ENCODE results near the gene PHF14. TPM values are rescaled to one million over a fixed set of nuclear protein-coding genes. Genes with fewer than 3 reads are reported as not detected.

PHF14 gene
- total RNA-seq, 1 experiment from 2014 or later = 50.8 TPM

DNA sequence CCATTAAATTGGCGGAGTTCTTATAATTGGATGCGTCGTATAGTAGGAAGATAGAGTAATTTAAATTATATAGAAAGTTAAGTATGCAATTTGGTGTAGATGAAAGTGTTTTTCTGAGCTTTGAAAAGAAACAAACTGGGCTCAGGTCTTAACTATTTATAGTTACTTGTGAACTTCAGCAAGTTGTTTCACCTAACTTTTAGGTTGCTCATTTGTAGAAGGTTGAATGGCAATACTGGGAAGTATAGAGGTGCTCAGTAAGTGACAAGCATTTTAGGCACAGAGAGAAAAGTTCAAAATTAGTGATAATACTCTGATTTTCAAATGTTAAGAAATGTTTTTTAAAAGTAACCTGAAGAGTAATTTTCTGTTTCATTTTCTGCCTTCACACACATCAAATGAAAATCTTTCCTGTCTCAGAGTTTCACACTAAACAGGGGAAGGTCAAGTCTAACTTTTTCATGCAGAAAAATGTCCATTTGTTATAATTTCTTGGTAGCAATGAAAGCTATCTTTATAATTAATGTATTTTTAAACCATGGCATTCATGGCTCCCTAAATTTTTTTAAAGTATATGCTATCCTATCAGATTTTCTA lies 146.5 kb downstream of the PHF14 start:
- H3K4me1 Mint-ChIP-seq = no peaks in the 10 kb centered on the region
- no peak overlapping the region for H3K14ac ChIP-seq (ENCODE audit: insufficient read depth, low read length)
- H3K36me3 Mint-ChIP-seq (ENCODE audit: insufficient read depth in 1 of 3, low read depth in 3 of 3) = peaks cover 2 to 8% (median 4%) of the 10 kb centered on the region in 3 experiments; a peak in 3 of 7 replicates
- no peak overlapping the region for H3K4ac ChIP-seq (ENCODE audit: low read depth, low read length)
- H3K18ac ChIP-seq (ENCODE audit: insufficient read length, low read depth, low read length) = no peak overlapping the region
- no peaks in the 10 kb centered on the region for H3K27me3 Mint-ChIP-seq (ENCODE audit: low read depth)
- H3K27ac Mint-ChIP-seq = no peak overlapping the region
- no peak overlapping the region for H2BK20ac ChIP-seq (ENCODE audit: low read depth, low read length, poor library complexity, severe bottlenecking)
- TF ChIP-seq, protein P1, sequence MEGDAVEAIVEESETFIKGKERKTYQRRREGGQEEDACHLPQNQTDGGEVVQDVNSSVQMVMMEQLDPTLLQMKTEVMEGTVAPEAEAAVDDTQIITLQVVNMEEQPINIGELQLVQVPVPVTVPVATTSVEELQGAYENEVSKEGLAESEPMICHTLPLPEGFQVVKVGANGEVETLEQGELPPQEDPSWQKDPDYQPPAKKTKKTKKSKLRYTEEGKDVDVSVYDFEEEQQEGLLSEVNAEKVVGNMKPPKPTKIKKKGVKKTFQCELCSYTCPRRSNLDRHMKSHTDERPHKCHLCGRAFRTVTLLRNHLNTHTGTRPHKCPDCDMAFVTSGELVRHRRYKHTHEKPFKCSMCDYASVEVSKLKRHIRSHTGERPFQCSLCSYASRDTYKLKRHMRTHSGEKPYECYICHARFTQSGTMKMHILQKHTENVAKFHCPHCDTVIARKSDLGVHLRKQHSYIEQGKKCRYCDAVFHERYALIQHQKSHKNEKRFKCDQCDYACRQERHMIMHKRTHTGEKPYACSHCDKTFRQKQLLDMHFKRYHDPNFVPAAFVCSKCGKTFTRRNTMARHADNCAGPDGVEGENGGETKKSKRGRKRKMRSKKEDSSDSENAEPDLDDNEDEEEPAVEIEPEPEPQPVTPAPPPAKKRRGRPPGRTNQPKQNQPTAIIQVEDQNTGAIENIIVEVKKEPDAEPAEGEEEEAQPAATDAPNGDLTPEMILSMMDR (conservative IDR thresholded peaks at IDR 0.05) = no peak
- 100% methylated on average over 3 of the region's 3 CpGs for WGBS (ENCODE audit: extremely low coverage, insufficient read length, low lambda C conversion rate)
- no peak overlapping the region for H4K8ac ChIP-seq (replicated peaks; ENCODE audit: insufficient read length, low read depth, low read length)
- H3K56ac ChIP-seq (ENCODE audit: insufficient read length, low read depth, low read length) = no peak overlapping the region
- no peaks in the 10 kb centered on the region for H3K79me1 ChIP-seq (ENCODE audit: insufficient read depth, low read depth, low read length, poor library complexity, severe bottlenecking)
- H4K5ac ChIP-seq (ENCODE audit: insufficient read length, low read depth, low read length) = no peak overlapping the region
- no peak for DNase-seq
- no peak overlapping the region for H3K23ac ChIP-seq (ENCODE audit: insufficient read length, low read depth, low read length)
- H3K9ac ChIP-seq (ENCODE audit: extremely low read depth, insufficient read length, low read length) = no peak overlapping the region
- no peak overlapping the region for H2BK5ac ChIP-seq (ENCODE audit: insufficient read length, low read length)
- no peaks in the 10 kb centered on the region for H3K23me2 ChIP-seq (ENCODE audit: insufficient read length, low read depth, low read length, poor library complexity, severe bottlenecking)
- no peak overlapping the region for H2BK15ac ChIP-seq (ENCODE audit: low read depth, low read length)
- no peak overlapping the region for H3K27ac ChIP-seq (ENCODE audit: insufficient read length, low read depth, low read length)
- H4K91ac ChIP-seq (ENCODE audit: insufficient read length, low read depth, low read length) = no peak overlapping the region
- no peak overlapping the region for H3K4me2 ChIP-seq (ENCODE audit: insufficient read depth, insufficient read length, low read length)
- H3K9me3 ChIP-seq (ENCODE audit: control insufficient read depth, low read depth, low read length) = no peaks in the 10 kb centered on the region
- H2BK12ac ChIP-seq (ENCODE audit: insufficient read length, low read depth, low read length) = no peak overlapping the region
- H4K20me1 ChIP-seq (ENCODE audit: control insufficient read depth, insufficient read depth, insufficient read length) = no peaks in the 10 kb centered on the region
- H3K4me1 ChIP-seq (ENCODE audit: insufficient read depth, low read length) = no peaks in the 10 kb centered on the region
- no peak overlapping the region for H2AFZ ChIP-seq (ENCODE audit: low read length)
- no peak overlapping the region for H3T11ph ChIP-seq (ENCODE audit: low read length)
- H3K4me3 Mint-ChIP-seq = no peak overlapping the region
- H3K79me2 ChIP-seq (ENCODE audit: insufficient read depth, low read length) = no peaks in the 10 kb centered on the region
- H3K9me3 Mint-ChIP-seq = no peaks in the 10 kb centered on the region
- H2AK5ac ChIP-seq (ENCODE audit: insufficient read length, low read length) = no peak overlapping the region
- no peak overlapping the region for H2BK120ac ChIP-seq (ENCODE audit: low read depth, low read length, poor library complexity, severe bottlenecking)
- H3K27me3 ChIP-seq (ENCODE audit: insufficient read depth, low read length) = no peaks in the 10 kb centered on the region

Data from H9 (cell line).